Small intestine (tissue), 7 donors: ENCODE measurements around the gene GAK. TPM values are rescaled to one million over a fixed set of nuclear protein-coding genes. Genes with fewer than 3 reads are reported as not detected.

ENCODE experiments used
- DNase-seq, 2 donors: peaks; one replicate each; pipeline versions ENCODE4 v3.0.0 to v3.0.0-alpha.2; 2013
- FAIRE-seq: peaks from 2 replicates; lab custom pipeline; 2012; peaks lifted over from hg19 to GRCh38; lab: Jason Lieb, UNC
- H3K27ac ChIP-seq, 3 donors: one replicate each; pipeline ENCODE4 v1.5.1; 2013; ENCODE audit warnings: low read length in 2 of 3, mild to moderate bottlenecking in 2 of 3, control low read depth in 1 of 3, inconsistent platforms in 1 of 3, low read depth in 1 of 3, moderate library complexity in 1 of 3
- H3K27me3 ChIP-seq, 3 donors: one replicate each; pipeline ENCODE4 v1.6.1; 2013; ENCODE audit warnings: low read length in 3 of 3, inconsistent platforms in 1 of 3; ENCODE audit not compliant: control insufficient read depth in 3 of 3, insufficient read depth in 3 of 3
- H3K36me3 ChIP-seq, 3 donors: one replicate each; pipeline ENCODE4 v1.6.1; 2013; ENCODE audit warnings: low read length in 3 of 3, inconsistent platforms in 1 of 3, low read depth in 1 of 3, mild to moderate bottlenecking in 1 of 3, moderate library complexity in 1 of 3; ENCODE audit not compliant: control insufficient read depth in 3 of 3, insufficient read depth in 2 of 3
- H3K4me1 ChIP-seq, 3 donors: one replicate each; pipeline ENCODE4 v1.6.1; 2013; ENCODE audit warnings: low read length in 2 of 3, inconsistent platforms in 1 of 3, low read depth in 1 of 3, mild to moderate bottlenecking in 1 of 3, moderate library complexity in 1 of 3; ENCODE audit not compliant: control insufficient read depth in 3 of 3, insufficient read depth in 2 of 3
- H3K4me3 ChIP-seq, 3 donors: one replicate each; pipeline ENCODE4 v1.5.1; 2013; ENCODE audit warnings: low read length in 3 of 3, control low read depth in 1 of 3, inconsistent platforms in 1 of 3, low read depth in 1 of 3, mild to moderate bottlenecking in 1 of 3, moderate library complexity in 1 of 3
- H3K9me3 ChIP-seq, 2 donors: one replicate each; pipeline ENCODE4 v1.6.1; 2013; ENCODE audit warnings: low read depth in 1 of 2, low read length in 1 of 2; ENCODE audit not compliant: control insufficient read depth in 2 of 2, insufficient read depth in 1 of 2
- whole genome bisulfite sequencing, 3 donors: extraction: QIAGEN DNeasy Blood & Tissue Kit; methylation state at CpG; one replicate each; pipeline ENCODE4 v1.1.7; 2013; 5-methylcytosine and 5-hydroxymethylcytosine counted together
- polyA plus RNA-seq, 4 donors: library from polyadenylated mRNA; stranded (reverse) in 3 of 4; unstranded in 1 of 4; fragments of 200-250 nt in 3 of 4; fragments of 120-200 nt in 1 of 4; gene quantifications; one replicate each; pipeline versions ENCODE4 v1.2.1 to v1.2.3, GENCODE V29; 2013
- donor health status: healthy with polysubstance abuse.
- donor health status: control.
- donor health status: control.
- donor health status: Bipolar disorder and iron deficiency.
- donor health status: healthy.

GAK gene
- polyA plus RNA-seq, 4 donors = 98.4 to 463 (median 230) TPM

GRCh38 chr4:830601-831482 lies 101.3 kb downstream of the GAK start:
- peaks cover 3 to 10% of the 10 kb centered on the region in 2 donors for H3K9me3 ChIP-seq
- H3K4me1 ChIP-seq = peaks cover 0 to 2% (median 0%) of the 10 kb centered on the region in 3 donors
- H3K27ac ChIP-seq = no peak overlapping the region
- H3K4me3 ChIP-seq = no peak overlapping the region
- H3K36me3 ChIP-seq = no peaks in the 10 kb centered on the region
- FAIRE-seq = no peak
- 52 to 70% (median 57%) methylated on average over 21 to 23 of the region's 23 CpGs for WGBS, 3 donors
- peaks cover 3 to 36% (median 16%) of the 10 kb centered on the region in 3 donors for H3K27me3 ChIP-seq
- DNase-seq = no peak

DNA sequence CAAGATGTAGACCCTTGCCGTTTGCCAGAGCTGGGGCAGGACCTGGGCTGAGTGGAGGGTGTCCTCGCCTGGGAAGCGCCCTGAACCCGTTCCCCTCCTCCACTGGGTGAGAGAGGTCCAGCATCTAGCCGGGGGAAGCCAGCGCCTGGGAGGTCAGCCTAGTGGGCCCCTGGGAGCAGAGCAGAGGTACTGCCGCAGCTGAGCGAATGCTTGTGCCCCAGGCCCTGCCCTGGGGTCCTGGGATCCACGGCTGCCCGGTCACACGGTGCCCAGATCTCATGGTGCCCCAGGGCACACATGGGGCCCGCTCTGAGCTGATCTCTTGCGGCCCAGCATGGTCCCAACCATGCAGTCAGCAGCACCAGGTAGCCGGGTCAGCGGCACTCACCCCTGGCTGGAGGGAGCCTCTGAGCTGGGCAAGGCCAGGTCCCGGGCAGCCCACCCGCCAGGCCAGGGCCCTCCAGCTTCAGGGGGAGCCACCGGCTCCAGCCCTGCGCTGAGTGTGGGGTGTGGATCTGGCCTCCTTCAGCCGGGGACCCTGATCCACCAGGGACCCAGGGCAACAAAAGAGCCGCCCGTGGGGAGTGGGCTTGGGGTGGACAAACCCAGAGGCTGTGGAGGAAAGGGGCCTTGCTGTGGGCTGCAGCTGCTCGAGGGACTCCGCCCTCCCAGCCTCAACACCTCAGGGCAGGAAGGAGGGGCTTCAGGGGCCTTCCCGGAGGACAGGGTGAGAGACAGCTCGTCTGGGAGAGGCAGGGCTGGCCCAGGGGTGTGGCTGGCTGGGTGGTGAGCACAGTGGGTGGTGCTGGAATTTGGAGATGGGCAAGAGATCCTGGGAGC lies 102.1 kb downstream of the GAK start:
- FAIRE-seq (no peak), DNase-seq (no peak)
- no peaks in the 10 kb centered on the region for H3K36me3 ChIP-seq
- WGBS, 3 donors = 67 to 74% (median 69%) methylated on average over 23 to 26 of the region's 26 CpGs
- H3K4me1 ChIP-seq = peaks cover 0 to under 1% (median 0%) of the 10 kb centered on the region in 3 donors
- no peak overlapping the region for H3K4me3 ChIP-seq
- H3K9me3 ChIP-seq = peaks cover 3 to 10% of the 10 kb centered on the region in 2 donors
- H3K27ac ChIP-seq = no peak overlapping the region
- H3K27me3 ChIP-seq = peaks cover 7 to 41% (median 16%) of the 10 kb centered on the region in 3 donors

- DNase-seq (no peak), FAIRE-seq (no peak)
- H3K4me3 ChIP-seq = no peak overlapping the region
- no peaks in the 10 kb centered on the region for H3K36me3 ChIP-seq
- no peaks in the 10 kb centered on the region for H3K4me1 ChIP-seq
- peaks cover 7 to 48% (median 18%) of the 10 kb centered on the region in 3 donors for H3K27me3 ChIP-seq
- 83 to 87% (median 85%) methylated on average over 5 to 6 of the region's 6 CpGs for WGBS, 3 donors
- H3K27ac ChIP-seq = no peak overlapping the region
- peaks cover 3 to 10% of the 10 kb centered on the region in 2 donors for H3K9me3 ChIP-seq
Observed at GRCh38 chr4:829291-829690, 102.8 kb downstream of the GAK start.

- no peak for FAIRE-seq
- no peak for DNase-seq
- WGBS, 3 donors = 30 to 45% (median 40%) methylated on average over 15 to 16 of the region's 16 CpGs
Observed at GRCh38 chr4:828641-829271, 103.4 kb downstream of the GAK start.

GRCh38 chr4:827209-828081 lies 104.7 kb downstream of the GAK start:
- DNase-seq (no peak), FAIRE-seq (no peak)
- peaks cover 3 to 10% of the 10 kb centered on the region in 2 donors for H3K9me3 ChIP-seq
- peaks cover 11 to 66% (median 31%) of the 10 kb centered on the region in 3 donors for H3K27me3 ChIP-seq
- H3K27ac ChIP-seq = no peak overlapping the region
- 16 to 27% (median 24%) methylated on average over 14 to 20 of the region's 20 CpGs for WGBS, 3 donors
- H3K4me1 ChIP-seq = no peaks in the 10 kb centered on the region
- H3K4me3 ChIP-seq = no peak overlapping the region
- H3K36me3 ChIP-seq = no peaks in the 10 kb centered on the region

More at GRCh38 chr4:828641-829271, 103.4 kb downstream of the GAK start:
- Histone ChIP-seq H3K27ac (no peak overlapping the region), H3K27me3 (peaks cover 11 to 53% (median 23%) of the 10 kb centered on the region in 3 donors), H3K4me3 (no peak overlapping the region), H3K4me1 (no peaks in the 10 kb centered on the region), H3K36me3 (no peaks in the 10 kb centered on the region), H3K9me3 (peaks cover 3 to 10% of the 10 kb centered on the region in 2 donors)

DNA sequence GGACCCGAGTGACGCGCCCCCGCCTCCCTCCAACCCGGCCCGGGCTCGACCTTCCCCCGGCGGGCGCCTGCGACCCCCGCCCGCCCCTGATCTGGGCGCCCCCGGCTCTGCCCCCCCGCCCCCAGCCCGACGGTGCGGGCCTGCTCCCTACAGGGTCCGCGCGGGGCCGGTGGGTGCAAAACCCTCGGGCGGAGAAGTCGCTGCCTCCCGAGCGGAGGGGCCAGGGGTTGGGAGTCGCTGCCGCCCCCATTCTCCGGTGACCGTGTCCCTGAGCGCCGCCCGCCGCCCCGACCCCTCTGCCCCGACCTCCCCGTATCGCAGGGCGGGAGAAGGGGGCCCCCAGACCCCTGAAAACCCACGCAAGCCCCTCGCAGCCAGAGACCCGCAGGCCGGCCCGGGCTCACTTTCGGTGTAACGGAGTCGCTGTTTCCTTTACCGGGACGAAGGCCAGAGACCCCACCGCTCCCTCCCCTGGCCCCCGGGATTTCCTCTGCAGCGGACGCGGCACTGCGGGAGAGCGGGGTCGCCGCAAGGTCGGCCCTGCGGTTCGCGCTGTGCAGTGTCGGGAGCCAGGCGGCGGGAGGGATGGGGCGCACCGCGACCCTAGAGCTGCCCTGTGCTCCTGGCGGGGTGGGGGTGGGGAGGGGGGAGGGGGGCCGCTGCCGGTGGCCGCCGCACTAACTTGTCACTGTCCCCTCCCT lies 105.5 kb downstream of the GAK start:
- Histone ChIP-seq H3K27ac (no peak overlapping the region), H3K27me3 (peaks cover 11 to 68% (median 31%) of the 10 kb centered on the region in 3 donors), H3K4me1 (no peaks in the 10 kb centered on the region), H3K36me3 (no peaks in the 10 kb centered on the region), H3K4me3 (peak overlapping the region in 1 of 3 donors; percentile 31), H3K9me3 (peaks cover 3 to 7% of the 10 kb centered on the region in 2 donors)
- FAIRE-seq (no peak), DNase-seq (no peak)
- WGBS, 3 donors = 1 to 2% (median 1%) methylated on average over 33 to 75 of the region's 75 CpGs

- peak within 1 kb of the TSS in 2 of 3 donors; percentile 8 to 64 for H3K4me3 ChIP-seq
- H3K27me3 ChIP-seq = peaks cover 11 to 71% (median 31%) of the 10 kb centered on the region in 3 donors
- FAIRE-seq (no peak), DNase-seq (peak; percentile 43 to 49)
- no peak within 1 kb of the TSS for H3K27ac ChIP-seq
- WGBS, 3 donors = 0 to 2% (median 0%) methylated on average over 3 to 48 of the region's 61 CpGs
- H3K9me3 ChIP-seq = no peaks in the 10 kb centered on the region
- H3K4me1 ChIP-seq = no peaks in the 10 kb centered on the region
- no peaks in the 10 kb centered on the region for H3K36me3 ChIP-seq
Observed at GRCh38 chr4:825971-826330, 106.2 kb downstream of the GAK start, which contains the start of gene CPLX1. Gene CPLX1 (minus strand): TSS chr4:826129. CDS start chr4:824522, 1,607 bp downstream.
